Fibroblast of pulmonary artery (primary cell): ENCODE data around the gene CCL5.
A peak's percentile ranks its signal among the peaks of the same experiment; 100 is the strongest.

Source experiments
- DNase-seq: peaks from one replicate; pipeline ENCODE4 v3.0.0-alpha.2; 2010; ENCODE audit warnings: low read depth
- H3K4me3 ChIP-seq: replicated peaks from 2 replicates; pipeline ENCODE4 v1.5.1; 2011; ENCODE audit warnings: low read depth, mild to moderate bottlenecking, control low read depth, low read length, moderate library complexity
- TF ChIP-seq, protein P1 (sequence below): IDR thresholded peaks from 2 replicates; pipeline ENCODE4 v1.5.1; 2011; ENCODE audit warnings: mild to moderate bottlenecking, control low read depth, low read length, inconsistent platforms; ENCODE audit errors: missing control alignments

CCL5 gene

DNA sequence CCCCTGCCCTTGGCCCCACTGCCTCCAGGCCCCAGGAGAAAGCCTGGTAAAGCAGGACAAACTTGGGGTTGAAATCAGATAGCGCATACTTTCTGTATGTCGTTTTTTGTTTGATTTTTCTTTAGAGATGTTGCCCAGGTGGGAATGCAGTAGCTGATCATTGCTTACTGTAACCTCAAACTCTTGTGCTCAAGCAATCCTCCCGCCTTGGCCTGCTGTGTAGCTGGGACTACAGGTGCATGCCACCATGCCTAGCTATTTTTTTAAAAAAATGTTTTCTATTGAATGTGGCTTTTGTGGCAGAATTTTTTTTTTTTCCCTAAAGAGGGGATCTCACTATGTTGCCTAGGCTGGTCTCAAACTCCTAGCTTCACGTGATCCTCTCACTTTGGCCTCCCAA, 11.1 kb upstream of the CCL5 start:
- TF ChIP-seq, protein P1, sequence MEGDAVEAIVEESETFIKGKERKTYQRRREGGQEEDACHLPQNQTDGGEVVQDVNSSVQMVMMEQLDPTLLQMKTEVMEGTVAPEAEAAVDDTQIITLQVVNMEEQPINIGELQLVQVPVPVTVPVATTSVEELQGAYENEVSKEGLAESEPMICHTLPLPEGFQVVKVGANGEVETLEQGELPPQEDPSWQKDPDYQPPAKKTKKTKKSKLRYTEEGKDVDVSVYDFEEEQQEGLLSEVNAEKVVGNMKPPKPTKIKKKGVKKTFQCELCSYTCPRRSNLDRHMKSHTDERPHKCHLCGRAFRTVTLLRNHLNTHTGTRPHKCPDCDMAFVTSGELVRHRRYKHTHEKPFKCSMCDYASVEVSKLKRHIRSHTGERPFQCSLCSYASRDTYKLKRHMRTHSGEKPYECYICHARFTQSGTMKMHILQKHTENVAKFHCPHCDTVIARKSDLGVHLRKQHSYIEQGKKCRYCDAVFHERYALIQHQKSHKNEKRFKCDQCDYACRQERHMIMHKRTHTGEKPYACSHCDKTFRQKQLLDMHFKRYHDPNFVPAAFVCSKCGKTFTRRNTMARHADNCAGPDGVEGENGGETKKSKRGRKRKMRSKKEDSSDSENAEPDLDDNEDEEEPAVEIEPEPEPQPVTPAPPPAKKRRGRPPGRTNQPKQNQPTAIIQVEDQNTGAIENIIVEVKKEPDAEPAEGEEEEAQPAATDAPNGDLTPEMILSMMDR: no peak
- DNase-seq: no peak
- H3K4me3 ChIP-seq: no peak overlapping the region

DNA sequence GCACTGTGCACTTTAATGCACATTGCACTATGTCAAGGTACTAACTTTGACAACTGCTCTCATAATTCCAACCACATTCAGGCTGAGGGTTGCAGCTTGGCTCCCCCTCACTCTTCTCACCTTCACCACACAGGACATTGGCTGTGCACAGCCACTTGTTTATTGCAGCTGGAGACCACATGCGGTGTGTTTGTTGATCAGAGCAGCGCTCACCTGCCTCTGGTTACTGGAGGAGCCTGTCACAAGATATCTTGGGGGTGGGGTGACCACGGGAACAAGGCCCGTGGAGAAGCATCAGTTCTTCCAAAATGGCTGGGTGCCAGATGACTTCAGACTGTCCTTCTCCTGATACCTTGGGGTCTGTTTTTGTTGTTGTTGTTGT, 10.6 kb upstream of the CCL5 start:
- H3K4me3 ChIP-seq: no peak overlapping the region
- TF ChIP-seq, protein P1: no peak
- DNase-seq: no peak

DNA sequence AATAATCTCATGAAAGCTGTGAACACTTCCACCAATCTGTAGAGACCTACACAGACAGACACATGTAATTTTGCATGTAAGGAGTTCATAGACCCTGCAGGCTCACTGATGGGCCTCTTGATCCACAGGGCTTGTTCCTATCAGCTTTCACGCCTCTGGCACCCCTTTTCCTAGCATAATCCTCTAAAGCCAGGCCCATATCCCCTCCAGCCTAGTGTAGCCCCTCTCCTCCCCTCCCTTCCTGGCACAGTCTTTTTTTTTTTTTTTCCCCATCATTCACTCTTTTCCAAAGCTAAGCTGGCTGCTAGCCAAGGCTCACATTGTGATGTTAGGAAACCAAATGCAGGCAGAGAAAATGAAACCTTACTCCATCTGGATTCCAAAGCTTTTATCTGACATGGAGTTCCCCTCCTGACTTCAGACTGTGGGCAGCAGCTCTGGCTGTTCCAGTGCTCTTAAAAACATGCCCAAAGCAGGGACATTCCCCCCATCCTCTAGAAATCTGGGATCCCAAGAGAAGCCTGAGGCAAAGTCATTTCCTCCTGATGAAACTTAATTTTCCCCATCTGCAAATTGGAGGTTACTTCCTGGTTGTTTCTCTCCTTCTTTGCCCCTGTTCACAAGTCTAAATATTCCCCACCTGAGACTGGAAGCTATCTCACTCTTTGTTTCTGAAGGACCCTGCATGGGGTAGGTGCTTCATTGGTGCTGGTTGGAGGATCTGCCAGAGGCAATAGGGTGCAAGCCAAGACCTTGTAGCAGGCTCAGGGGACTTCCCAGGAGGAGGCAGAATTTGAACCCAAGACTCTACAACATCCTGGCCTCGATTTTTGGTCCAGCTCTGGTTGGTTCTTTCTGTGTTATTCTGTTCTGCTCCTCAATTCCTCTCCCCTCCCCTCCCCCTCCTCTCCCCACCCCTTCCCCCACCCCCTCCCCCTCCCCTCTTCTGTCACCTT, 9.9 kb upstream of the CCL5 start:
- TF ChIP-seq, protein P1: no peak
- DNase-seq: peak; percentile 89

DNA sequence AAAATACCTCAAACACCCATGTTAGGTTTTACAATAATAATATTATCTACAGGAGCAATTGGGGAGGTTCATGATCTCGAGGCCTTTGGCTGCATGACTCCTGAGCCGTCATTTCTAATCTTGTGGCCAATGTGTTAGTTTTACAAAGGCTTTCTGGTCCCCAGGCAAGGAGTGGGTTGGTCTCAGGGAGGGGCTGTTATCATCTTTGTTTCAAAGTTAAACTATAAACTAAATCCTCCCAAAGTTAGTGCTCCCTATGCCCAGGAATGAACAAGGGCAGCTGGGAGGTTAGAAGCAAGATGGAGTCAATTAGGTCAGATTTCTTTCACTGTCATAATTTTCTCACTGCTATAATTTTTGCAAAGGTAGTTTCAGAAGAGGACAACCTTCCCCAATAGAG, 9.1 kb upstream of the CCL5 start:
- TF ChIP-seq, protein P1: no peak
- no peak for DNase-seq
- H3K4me3 ChIP-seq: no peak overlapping the region

More for the DNA sequence above, 9.9 kb upstream of the CCL5 start:
- H3K4me3 ChIP-seq: no peak overlapping the region

DNA sequence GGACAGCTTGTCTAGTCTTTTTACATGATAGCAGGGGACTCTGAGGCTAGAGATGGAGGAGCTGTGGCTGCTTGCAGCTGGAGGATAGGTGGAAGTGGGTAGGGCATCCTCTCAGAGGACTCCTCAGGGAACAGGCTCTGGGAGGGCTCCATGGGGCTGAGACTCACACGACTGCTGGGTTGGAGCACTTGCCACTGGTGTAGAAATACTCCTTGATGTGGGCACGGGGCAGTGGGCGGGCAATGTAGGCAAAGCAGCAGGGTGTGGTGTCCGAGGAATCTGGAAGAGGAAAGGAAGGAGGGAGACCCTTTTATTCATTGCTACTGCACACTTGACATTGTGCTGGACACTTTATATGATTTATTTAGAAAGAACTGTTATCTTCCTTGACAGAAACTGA, 1.8 kb downstream of the CCL5 start:
- no peak overlapping the region for H3K4me3 ChIP-seq
- DNase-seq: no peak
- TF ChIP-seq, protein P1: no peak

DNA sequence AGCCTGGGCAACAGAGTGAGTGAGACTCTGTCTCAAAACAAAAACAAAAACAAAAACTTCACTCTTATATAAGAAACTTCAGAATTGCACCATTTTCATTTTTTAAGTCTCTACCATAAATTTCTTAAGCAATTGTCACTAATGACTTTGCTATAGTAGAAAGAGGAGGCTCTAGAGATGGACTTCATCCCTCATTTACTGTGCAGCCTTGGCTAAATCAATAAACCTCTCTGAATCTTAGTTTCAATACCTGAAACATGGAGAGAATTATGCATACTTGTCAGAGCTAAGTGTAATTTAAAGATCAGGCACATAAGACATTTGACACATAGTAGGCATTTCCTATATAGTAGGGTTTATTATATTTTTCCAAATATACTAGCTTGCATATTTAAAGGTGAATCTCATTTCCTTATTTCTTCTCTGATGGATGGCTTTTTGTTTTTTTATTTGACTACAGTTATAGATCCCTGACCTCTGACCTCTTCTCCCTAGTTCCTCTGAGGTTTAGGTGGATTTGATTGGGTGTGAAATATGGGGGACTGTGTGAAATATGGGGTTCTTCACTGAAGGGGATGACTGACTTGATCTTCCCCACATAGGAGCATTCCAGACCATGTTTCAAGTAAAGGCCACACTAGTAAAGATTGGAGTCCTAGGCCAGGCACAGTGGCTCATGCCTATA, 2.7 kb downstream of the CCL5 start:
- TF ChIP-seq, protein P1: no peak
- DNase-seq: no peak
- H3K4me3 ChIP-seq: no peak overlapping the region
